AG04449 (cell line): ENCODE results near the gene SFR1.
"Not testable (repeated sequence)": the region's sequence is repeated elsewhere in the genome, so short reads cannot be mapped to it uniquely, and the experiment has no call there.

ENCODE experiments used
- CTCF ChIA-PET: fragments of 350-600 bp; formaldehyde crosslinking; extraction: SDS; loops from one replicate; lab custom pipeline; 2021; ENCODE audit warnings: antibody characterized with exemption; lab: Yijun Ruan, JAX
- POLR2A ChIA-PET: fragments of 400-600, 350-600 bp; formaldehyde crosslinking; extraction: SDS; loops from one replicate; lab custom pipeline; 2020; ENCODE audit warnings: antibody characterized with exemption, inconsistent platforms; lab: Yijun Ruan, JAX
- DNase-seq: peaks from one replicate; pipeline ENCODE4 v3.0.0-alpha.2; 2010; ENCODE audit warnings: low read depth, low spot score
- H3K4me3 ChIP-seq: 2 replicates; pipeline ENCODE4 v1.5.1; 2011; ENCODE audit warnings: low read depth, mild to moderate bottlenecking, control low read depth, low read length
- CTCF ChIP-seq: IDR thresholded peaks from one replicate; pipeline ENCODE4 v1.5.1; 2011; ENCODE audit warnings: mild to moderate bottlenecking, moderate library complexity, low read length, control low read depth, inconsistent platforms; ENCODE audit not compliant: insufficient read depth; ENCODE audit errors: missing control alignments

Gene SFR1

GRCh38 chr10:104151737-104152136 lies 29.8 kb downstream of the SFR1 start:
- TF ChIP-seq CTCF, result no peak
- DNase-seq, result no peak
- POLR2A ChIA-PET, result no interaction called here
- H3K4me3 ChIP-seq, result no peak overlapping the region
- CTCF ChIA-PET, result no interaction called here

- no peak overlapping the region for H3K4me3 ChIP-seq
- no peak for DNase-seq
- ChIA-PET CTCF (interaction anchor here (0.6 to 1.3 kb wide), 5 partner anchors 9 to 270 kb away, joined by 3 to 4 read pairs (median 3); no protein-coding TSS in a partner anchor), POLR2A (no interaction called here)
- no peak for TF ChIP-seq CTCF
Observed at GRCh38 chr10:104155591-104155990, 33.6 kb downstream of the SFR1 start.

GRCh38 chr10:104170610-104171254 lies 48.8 kb downstream of the SFR1 start:
- DNase-seq, result no peak
- no peak overlapping the region for H3K4me3 ChIP-seq
- ChIA-PET POLR2A (no interaction called here), CTCF (no interaction called here)
- TF ChIP-seq CTCF, result no peak

- H3K4me3 ChIP-seq, DNase-seq, CTCF ChIA-PET, POLR2A ChIA-PET: not testable (repeated sequence)
Observed at GRCh38 chr10:104174136-104174535, 52.2 kb downstream of the SFR1 start.
